Muscle layer of colon (tissue), 2 donors: ENCODE results near the gene TNFRSF18.

ENCODE experiments used
- H3K27ac ChIP-seq: one replicate; pipeline ENCODE4 v1.7.0; 2013; ENCODE audit warnings: low read depth, mild to moderate bottlenecking, low read length, moderate library complexity
- H3K27me3 ChIP-seq, 2 donors: one replicate each; pipeline ENCODE4 v1.7.0; 2013; ENCODE audit warnings: low read length in 2 of 2, mild to moderate bottlenecking in 2 of 2; ENCODE audit not compliant: insufficient read depth in 2 of 2, control insufficient read depth in 1 of 2
- H3K36me3 ChIP-seq: one replicate; pipeline ENCODE4 v1.7.0; 2013; ENCODE audit warnings: mild to moderate bottlenecking, low read length; ENCODE audit not compliant: insufficient read depth
- H3K4me1 ChIP-seq: one replicate; pipeline ENCODE4 v1.7.0; 2013; ENCODE audit warnings: mild to moderate bottlenecking, low read length; ENCODE audit not compliant: insufficient read depth
- H3K4me3 ChIP-seq, 2 donors: one replicate each; pipeline ENCODE4 v1.7.0; 2013; ENCODE audit warnings: low read length in 2 of 2, low read depth in 1 of 2, mild to moderate bottlenecking in 1 of 2, moderate library complexity in 1 of 2
- H3K9ac ChIP-seq: one replicate; pipeline ENCODE4 v1.7.0; 2013; ENCODE audit warnings: low read length
- H3K9me3 ChIP-seq: one replicate; pipeline ENCODE4 v1.7.0; 2013; ENCODE audit warnings: mild to moderate bottlenecking, low read length
- donor health status: abdominal sarcoma.
- donor health status: Adenocarcinoma of cecum.

TNFRSF18 gene

GRCh38 chr1:1213345-1214265 lies 7.2 kb upstream of the TNFRSF18 start, which contains the start of gene TNFRSF4:
Gene TNFRSF4, minus strand, starts transcription at chr1:1214153. Its CDS starts 26 bp downstream, at chr1:1214127.
- Histone ChIP-seq H3K27me3 (peaks cover 0 to 1% of the 10 kb centered on the region in 2 donors), H3K9me3 (no peaks in the 10 kb centered on the region), H3K4me3 (no peak within 1 kb of the TSS), H3K27ac (no peak within 1 kb of the TSS), H3K9ac (no peak within 1 kb of the TSS), H3K4me1 (no peaks in the 10 kb centered on the region), H3K36me3 (peaks cover 16% of the 10 kb centered on the region)

DNA sequence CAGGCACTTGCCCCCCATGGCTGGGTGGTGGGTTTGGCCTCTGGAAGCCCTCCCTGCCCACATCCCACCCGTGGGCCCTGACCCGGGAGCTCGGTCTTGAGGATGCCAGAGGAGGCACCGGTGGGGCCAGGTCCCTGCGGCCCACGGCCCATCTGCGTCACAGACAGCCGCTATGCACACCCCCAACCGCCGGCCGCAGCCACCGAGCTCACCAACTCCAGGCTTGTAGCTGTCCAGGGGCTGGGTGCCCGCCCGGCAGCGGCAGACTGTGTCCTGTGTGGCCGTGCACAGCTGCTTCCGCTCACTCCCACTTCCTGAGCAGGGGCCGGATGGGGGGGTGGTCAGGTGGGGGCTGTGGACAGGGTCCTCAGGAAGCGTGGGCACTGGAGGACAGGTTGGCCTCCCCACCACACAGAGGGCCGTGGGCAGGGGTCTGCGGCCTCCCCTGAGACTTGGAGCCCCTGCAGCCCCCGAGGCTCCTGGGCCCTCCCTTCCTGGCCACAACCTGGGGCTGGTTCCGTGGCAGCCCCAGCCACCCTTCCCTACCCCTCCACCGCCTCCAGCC lies 6.5 kb upstream of the TNFRSF18 start:
- no peak overlapping the region for H3K4me3 ChIP-seq
- H3K27ac ChIP-seq, result no peak overlapping the region

DNA sequence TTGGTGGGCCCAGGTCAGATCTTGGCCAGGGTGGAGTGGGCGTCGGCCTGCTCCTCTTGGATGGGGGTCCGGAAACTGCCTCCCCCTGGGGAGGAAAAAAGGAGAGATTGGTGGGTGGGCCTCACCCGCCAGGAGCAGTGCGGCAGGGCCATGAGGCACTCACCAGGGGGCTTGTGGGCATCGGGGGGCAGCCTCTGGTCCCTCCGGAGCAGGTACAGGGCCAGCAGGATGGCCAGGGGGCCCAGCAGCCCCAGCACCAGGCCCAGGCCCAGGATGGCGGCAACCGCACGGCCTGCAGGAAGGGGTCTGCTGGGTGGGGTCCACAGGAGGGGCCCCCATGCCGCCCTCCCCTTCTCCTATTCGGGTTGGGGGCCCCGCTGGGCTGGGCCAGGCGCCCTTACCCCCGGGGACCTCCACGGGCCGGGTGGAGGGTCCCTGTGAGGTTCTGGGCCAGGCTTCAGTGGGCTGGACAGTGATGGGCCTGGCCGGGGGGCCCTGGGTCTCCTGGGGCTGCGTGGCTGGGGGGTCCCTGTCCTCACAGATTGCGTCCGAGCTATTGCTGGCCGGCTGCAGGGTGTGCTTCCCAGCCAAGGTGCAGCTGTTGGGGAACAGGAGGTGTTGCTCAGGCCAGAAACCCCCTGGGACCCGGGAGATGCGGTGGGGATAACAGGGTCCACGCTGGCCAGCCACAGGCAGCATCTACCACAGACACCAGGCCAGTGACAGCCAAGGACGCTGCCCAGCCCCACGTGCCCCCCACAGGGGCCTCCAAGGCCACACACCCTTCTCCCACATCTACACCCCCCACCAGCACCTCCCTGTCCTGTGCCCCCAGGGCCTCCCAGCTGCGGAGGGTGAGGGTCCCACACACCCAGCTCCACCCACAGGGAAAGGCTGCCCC lies 5.4 kb upstream of the TNFRSF18 start:
- Histone ChIP-seq H3K9me3 (no peaks in the 10 kb centered on the region), H3K27ac (no peak overlapping the region), H3K27me3 (peaks cover 6 to 17% of the 10 kb centered on the region in 2 donors), H3K36me3 (peaks cover 4% of the 10 kb centered on the region), H3K4me1 (no peaks in the 10 kb centered on the region), H3K4me3 (no peak overlapping the region), H3K9ac (no peak overlapping the region)

More for the DNA sequence above, 6.5 kb upstream of the TNFRSF18 start:
- Histone ChIP-seq H3K36me3 (peaks cover 13% of the 10 kb centered on the region), H3K9me3 (no peaks in the 10 kb centered on the region), H3K27me3 (peaks cover 0 to 7% of the 10 kb centered on the region in 2 donors), H3K4me1 (no peaks in the 10 kb centered on the region), H3K9ac (no peak overlapping the region)

GRCh38 chr1:1210726-1211540 lies 4.5 kb upstream of the TNFRSF18 start:
- no peaks in the 10 kb centered on the region for H3K4me1 ChIP-seq
- H3K27ac ChIP-seq, result no peak overlapping the region
- H3K9me3 ChIP-seq, result no peaks in the 10 kb centered on the region
- no peak overlapping the region for H3K4me3 ChIP-seq
- no peaks in the 10 kb centered on the region for H3K36me3 ChIP-seq
- no peak overlapping the region for H3K9ac ChIP-seq
- peaks cover 9 to 26% of the 10 kb centered on the region in 2 donors for H3K27me3 ChIP-seq

GRCh38 chr1:1208713-1209433 lies 2.5 kb upstream of the TNFRSF18 start:
- peaks cover 9 to 39% of the 10 kb centered on the region in 2 donors for H3K27me3 ChIP-seq
- no peak overlapping the region for H3K9ac ChIP-seq
- no peaks in the 10 kb centered on the region for H3K9me3 ChIP-seq
- H3K4me3 ChIP-seq, result no peak overlapping the region
- no peaks in the 10 kb centered on the region for H3K4me1 ChIP-seq
- no peaks in the 10 kb centered on the region for H3K36me3 ChIP-seq
- no peak overlapping the region for H3K27ac ChIP-seq

GRCh38 chr1:1207571-1207892 lies 1.1 kb upstream of the TNFRSF18 start:
- H3K27me3 ChIP-seq, result peaks cover 9 to 49% of the 10 kb centered on the region in 2 donors
- H3K4me1 ChIP-seq, result no peaks in the 10 kb centered on the region
- no peak overlapping the region for H3K27ac ChIP-seq
- no peaks in the 10 kb centered on the region for H3K36me3 ChIP-seq
- H3K9me3 ChIP-seq, result no peaks in the 10 kb centered on the region
- H3K4me3 ChIP-seq, result no peak overlapping the region
- H3K9ac ChIP-seq, result no peak overlapping the region

DNA sequence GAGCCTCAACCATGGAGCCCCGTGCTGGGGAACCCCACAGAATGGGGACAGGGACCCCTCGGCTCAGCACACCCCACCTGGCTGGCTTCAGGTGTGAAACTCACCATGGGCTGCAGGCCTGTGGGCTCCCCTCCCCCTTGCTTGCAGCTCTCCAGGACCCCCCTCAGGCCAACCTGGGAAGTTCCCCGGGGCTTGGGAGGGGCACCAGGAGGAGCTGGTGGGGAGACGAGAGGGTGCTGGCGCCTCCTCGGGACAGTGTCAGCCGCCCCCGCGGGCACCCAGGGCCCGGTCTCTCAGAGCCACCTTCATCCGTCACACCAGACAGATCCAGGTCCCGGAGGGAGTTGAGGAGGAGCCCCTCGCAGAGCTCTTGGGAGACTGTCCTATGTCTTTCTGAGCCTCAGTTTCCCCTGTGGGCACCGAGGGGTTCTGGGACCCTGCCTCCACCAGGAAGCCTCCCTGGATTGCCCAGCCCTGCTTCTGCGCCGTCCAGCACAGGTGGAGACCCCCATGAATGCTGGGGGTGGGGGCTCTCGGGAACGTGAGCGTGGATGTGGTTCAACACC lies 657 bp upstream of the TNFRSF18 start:
- no peak overlapping the region for H3K4me3 ChIP-seq
- no peak overlapping the region for H3K27ac ChIP-seq
- no peak overlapping the region for H3K9ac ChIP-seq
- peaks cover 9 to 49% of the 10 kb centered on the region in 2 donors for H3K27me3 ChIP-seq
- no peaks in the 10 kb centered on the region for H3K36me3 ChIP-seq
- no peaks in the 10 kb centered on the region for H3K4me1 ChIP-seq
- H3K9me3 ChIP-seq, result no peaks in the 10 kb centered on the region

DNA sequence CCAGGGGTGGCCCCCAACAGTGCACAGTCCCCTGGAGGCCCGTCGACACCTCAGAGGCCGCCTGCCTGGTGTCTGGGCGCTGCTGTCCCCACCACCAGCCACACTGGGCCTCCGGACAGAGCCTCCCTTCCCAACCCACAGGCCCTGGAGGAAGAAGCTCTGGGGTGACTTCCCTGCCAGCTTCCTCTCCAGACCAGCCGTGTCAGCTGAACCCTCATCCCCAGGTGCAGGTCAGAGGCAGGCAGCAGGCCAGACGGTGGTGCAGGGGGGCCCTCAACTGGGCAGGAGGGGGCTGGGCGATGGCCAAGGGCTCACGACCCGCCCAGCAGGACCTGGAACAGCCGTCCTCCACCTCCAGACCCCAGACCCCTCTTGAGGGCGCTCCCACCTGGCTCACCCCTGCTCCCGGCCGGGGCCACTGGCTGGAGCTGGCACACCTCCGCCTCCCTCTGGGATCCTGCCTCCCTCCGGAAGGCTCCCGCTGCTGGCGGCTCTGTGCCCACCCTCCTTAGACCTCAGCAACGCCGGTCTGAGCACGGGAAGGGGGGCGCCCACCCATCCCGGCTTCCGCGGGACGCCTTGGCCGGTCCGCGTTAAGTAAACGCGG lies 520 bp downstream of the TNFRSF18 start:
- no peak overlapping the region for H3K9ac ChIP-seq
- H3K27me3 ChIP-seq, result peaks cover 9 to 53% of the 10 kb centered on the region in 2 donors
- H3K4me3 ChIP-seq, result no peak overlapping the region
- H3K4me1 ChIP-seq, result no peaks in the 10 kb centered on the region
- no peak overlapping the region for H3K27ac ChIP-seq
- no peaks in the 10 kb centered on the region for H3K9me3 ChIP-seq
- no peaks in the 10 kb centered on the region for H3K36me3 ChIP-seq

DNA sequence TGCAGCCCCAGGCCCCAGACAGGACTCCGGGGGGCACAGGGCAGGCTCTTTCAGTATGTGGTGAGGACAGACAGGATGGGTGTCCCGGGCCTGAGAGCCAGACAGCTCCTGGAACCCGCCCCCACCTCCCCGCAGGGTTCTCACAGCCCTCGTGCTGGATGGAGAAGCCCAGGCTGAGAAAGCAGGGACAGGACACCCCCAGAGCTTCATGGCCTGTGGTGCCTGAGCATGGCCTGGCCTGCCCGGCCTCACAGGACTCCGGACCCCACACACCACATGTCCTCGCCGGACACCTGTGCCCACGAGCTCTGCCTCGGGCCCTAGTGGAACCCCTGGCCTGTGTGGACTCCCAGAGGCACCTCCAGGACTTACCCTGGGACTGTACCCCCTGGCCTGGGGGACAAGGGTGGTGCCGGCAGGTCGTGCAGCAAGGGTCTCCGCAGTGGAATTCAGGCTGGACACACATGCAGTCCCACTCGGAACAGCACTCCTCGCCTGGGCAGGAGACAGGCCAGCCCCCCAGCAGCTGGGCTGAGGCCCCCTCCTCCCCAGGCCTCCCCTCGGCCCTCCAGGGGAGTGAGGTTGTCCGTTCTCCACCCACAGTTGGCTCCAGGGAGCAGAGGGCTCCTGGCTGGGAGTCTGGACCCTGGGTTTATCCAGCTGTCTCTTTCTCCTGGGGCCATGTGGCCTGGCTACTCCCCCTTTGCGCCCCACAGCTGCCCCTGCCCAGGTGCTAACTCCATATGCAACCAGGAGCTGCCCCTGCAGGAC lies 1.2 kb downstream of the TNFRSF18 start:
- no peaks in the 10 kb centered on the region for H3K4me1 ChIP-seq
- no peaks in the 10 kb centered on the region for H3K9me3 ChIP-seq
- H3K9ac ChIP-seq, result no peak overlapping the region
- H3K36me3 ChIP-seq, result no peaks in the 10 kb centered on the region
- peaks cover 9 to 59% of the 10 kb centered on the region in 2 donors for H3K27me3 ChIP-seq
- no peak overlapping the region for H3K27ac ChIP-seq
- no peak overlapping the region for H3K4me3 ChIP-seq
